Fibroblast of skin of back (primary cell): ENCODE data around the gene GJA9.

ENCODE experiments used
- DNase-seq: peaks from one replicate; pipeline ENCODE4 v3.0.0-alpha.2; 2013

Gene GJA9

GRCh38 chr1:38829368-38829767, 52.0 kb downstream of the GJA9 start:
- no peak for DNase-seq

- DNase-seq = no peak
These were observed 54.1 kb downstream of the GJA9 start for GRCh38 chr1:38827318-38827717.

- no peak for DNase-seq
These were observed 54.5 kb downstream of the GJA9 start for GRCh38 chr1:38826886-38827285.

GRCh38 chr1:38826262-38826661, 55.1 kb downstream of the GJA9 start:
- no peak for DNase-seq
